DLD1 (cell line): ENCODE results near the gene S100A13.

Experiments used
- in situ Hi-C: cut with HindIII; loops from 2 replicates; pipeline ENCODE4 v1.10.0; 2017; ENCODE audit warnings: low sequenced_read_pairs

S100A13 gene

DNA sequence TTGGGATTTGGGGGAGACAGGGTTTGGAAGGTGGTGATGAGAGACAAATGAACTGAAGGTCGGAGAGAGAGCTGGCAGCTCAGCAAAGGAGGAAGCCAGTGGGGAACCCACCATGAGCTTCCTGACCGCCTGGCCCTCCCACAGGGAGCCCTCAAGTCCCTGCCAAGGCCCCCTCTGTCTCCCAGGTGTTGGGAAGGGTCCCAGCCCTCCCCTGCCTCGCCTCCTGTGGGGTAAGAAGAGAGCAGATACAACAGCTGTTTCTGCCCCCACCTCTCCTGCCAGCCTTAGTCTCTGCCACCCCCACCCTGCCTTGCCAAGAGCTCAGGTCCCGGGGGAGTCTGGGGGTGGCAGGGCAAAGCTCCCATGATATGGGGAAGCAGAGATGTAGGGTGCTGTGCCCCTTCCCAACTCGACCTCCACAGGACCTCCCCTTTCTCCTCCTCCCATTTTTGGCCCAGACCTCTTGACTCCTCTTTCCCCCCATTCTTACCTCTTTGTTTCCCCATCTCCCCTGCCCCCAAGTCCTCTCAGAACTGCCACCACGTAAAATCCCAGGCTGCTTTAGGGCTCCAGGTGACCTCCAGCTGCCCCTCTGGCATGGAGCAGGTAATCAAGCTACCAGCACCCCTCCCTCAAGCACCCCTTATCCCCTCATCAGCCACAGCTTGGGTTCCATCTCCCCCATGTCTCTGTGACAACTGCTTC, 1.5 kb upstream of the S100A13 start:
- in situ Hi-C loops, result no loop called here

DNA sequence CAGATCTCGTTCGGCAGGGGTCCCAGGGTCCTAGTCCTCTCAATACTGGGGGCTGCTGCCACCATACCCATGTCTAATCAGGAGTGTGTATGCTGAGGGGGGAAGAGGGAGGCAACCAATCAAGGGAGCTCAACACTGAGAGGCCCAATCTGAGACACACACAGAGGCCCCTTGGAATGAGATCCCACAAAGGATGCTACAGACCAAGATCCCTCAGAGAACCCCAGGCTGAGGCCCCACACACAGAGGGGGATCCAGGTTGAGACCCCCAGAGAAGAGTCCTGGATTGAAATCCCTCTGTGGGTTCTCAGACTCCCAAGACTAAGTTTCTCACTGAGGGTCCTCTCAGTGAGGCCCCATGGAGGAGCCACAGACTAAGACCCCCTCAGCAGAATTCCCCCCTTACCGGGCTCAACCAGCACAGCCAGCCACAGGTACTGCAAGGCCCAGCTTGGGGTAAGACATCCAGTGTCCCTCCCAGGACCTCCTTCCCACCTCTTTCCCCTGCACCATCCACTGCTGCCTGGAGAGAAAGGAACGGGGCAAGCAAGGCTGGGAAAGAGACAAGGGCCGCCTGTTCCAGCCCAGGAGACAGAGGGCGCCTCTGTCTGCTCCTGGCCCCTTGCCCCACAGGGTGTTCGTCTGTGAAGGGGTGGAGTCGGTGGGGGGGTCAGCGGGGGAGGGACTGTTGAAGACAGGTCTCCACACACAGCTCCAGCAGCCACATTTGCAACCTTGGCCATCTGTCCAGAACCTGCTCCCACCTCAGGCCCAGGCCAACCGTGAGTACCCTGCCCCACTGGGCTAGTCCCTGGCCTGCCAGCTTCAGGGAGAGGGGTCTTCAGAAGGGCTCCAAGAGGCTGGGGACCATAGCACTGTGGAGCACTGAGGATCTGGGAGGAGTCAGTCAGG, 666 bp upstream of the S100A13 start, which contains the start of gene S100A1:
TSS of gene S100A1 (plus strand) at position 720 of the 912 bp plus-strand sequence. CDS start 2,088 bp downstream, outside the sequence.
- in situ Hi-C loops, result no loop called here

DNA sequence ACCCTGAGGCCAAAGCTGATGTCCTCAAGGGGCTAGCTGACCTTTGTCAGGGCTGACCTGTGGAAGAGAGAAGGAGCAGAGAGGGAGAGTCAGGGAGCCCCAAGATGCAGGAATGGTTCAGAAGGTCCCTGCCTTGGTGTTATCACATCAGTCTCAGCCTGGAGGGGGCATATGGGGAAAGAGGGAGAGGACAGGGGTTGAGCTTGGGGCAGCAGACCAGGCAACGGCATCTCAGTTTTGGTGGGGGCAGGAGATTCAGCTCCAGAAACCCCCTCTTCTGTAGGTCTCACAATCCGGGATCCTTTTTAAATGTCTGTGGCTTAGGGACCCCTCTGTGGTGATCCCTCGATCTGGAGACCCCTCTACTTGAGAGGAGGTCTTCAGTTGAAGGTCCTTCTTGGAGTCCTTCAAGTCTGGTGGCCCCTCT, 815 bp downstream of the S100A13 start:
- in situ Hi-C loops, result no loop called here

DNA sequence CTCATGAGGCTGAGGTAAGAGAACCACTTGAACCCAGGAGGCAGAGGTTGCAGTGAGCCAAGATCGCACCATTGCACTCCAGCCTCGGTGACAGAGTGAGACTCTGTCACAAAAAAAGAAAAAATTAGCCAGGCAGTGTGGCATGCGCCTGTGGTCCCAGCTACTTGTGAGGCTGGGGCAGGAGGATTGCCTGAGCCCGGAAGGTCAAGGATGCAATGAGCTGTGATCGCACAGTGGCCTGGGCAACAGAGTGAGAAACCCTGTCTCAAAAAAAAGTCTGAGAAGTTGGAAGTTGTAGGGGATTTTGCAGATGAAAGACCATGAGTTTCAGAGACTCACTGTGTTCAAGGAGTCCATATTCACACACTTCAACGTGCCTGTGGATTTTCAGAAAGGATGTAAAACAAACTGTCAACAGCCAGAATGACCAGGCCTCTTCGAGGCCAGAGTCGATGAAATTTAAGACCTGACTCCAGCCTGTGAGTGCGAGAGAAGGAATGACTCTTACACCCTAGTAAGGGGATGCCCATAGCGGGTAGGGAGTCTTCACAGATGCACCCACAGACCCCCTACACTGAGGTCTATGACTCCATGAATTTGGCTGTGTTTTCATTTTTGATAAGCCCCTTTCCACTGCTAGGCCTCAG, 2.2 kb downstream of the S100A13 start:
- in situ Hi-C loops, result no loop called here

DNA sequence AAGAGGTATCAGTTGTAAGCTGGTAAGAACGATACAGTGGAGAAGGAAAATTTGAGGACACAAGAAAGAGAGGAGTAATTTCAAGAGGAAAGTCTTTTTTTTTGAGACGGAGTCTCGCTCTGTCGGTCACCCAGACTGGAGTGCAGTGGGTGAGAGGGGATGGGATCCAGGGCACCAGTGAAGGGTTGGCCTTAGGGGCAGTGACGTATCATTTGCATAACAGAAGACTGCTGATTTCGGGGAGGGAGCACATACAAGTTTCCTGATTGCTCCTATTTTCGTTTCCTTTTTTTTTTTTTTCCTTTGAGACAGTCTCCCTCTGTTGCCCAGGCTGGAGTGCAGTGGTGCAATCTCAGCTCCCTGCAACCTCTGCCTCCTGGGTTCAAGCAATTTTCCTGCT, 4.2 kb downstream of the S100A13 start:
- in situ Hi-C loops, result no loop called here

DNA sequence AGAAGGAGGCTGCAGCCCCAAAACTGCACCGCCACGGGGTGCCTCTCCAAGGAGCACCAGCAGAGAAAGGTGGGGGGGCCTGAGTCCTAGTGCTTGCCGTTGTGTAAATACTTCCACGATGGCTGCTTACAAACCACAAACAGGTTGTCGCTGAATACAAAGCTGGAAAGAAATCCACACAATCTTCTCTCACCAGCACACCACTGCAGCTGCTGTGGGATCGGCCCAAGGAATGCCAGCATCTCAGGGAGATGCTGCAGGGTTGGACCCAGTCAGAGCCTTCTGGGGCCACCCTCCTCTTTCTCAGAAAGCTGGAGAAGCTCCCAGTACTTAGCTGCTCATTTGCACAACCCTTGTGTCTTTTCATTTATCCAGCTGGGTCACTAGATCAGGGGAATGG, 8.1 kb downstream of the S100A13 start:
- in situ Hi-C loops, result no loop called here

DNA sequence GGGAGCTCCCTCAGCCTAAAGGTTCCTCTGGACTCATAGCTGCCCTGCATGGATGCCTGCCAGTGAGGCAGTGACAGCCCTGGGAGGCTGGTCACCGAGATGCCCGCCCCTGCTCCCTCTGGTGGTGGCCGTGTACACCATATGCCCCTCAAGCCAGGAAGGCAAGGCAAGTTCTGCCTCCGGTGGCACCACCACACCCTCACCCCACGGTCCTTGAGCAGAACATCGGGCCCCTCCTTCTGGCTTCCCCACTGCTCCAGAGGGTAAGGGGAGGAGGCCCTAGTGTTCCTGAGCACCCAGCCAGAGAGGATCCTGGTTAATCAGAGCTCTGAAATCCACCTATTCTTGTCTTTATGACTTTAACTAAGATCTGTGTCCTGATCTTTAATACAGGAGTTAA, 9.6 kb downstream of the S100A13 start:
- in situ Hi-C loops, result no loop called here

DNA sequence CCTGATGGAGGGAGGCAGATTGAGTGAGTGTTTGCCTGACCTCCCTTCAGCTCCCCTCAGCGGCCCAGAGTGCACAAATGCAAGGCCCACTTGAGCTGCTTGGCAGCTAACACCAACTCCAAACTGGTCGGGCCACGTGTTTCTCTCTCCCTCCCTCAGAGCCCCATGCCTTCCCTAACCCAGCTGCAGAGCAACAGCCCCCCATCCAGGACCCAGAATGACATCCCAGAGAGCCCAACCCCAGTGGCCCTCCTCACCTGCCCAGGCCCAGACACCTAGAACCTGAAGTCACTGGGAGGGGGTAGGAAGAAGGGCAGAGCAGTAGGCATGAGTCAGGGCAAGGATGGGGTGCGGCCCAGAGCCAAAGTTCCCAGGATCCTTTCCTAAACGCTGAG, 10.4 kb downstream of the S100A13 start:
- in situ Hi-C loops, result no loop called here

DNA sequence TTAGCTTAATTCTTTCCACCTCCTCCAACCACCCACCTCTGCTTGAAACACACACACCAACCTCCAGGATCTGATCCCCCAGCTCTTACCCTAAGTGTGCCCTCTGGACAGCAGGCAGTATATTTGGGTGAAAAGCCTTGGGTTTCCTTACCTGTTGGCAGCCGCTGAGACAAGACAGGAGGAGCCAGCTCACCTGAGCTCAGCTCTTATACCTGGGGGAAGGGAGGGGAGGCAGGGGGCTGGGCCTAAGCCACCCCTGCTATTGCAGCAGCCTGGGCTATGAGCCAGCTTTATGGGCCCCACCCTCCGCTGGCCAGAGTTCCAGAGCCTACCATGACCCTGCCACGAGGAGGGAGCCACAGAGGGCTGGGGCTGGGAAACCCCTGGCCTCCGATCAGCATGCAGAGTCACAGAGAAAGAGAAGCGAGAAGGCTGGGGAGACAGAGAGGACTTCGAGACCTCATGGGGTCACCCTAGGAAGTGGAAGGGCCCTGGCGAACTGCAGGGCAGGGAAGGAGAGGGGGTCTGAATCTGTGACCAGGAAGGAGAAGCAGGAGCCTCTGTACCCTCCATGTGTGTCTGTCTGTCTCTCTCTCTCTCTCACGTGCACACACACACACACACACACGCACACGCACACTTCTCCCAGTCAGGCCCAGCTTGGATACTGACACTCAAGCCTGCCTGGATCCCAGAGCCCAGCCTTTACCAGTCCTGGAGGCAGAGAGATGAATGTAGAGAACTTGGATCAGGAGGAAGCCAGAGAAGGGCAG, 11.0 kb downstream of the S100A13 start, which contains the start of gene S100A14:
TSS of gene S100A14 (minus strand) at position 182 of the 773 bp plus-strand sequence. CDS start 467 bp downstream, outside the sequence.
- in situ Hi-C loops, result no loop called here

DNA sequence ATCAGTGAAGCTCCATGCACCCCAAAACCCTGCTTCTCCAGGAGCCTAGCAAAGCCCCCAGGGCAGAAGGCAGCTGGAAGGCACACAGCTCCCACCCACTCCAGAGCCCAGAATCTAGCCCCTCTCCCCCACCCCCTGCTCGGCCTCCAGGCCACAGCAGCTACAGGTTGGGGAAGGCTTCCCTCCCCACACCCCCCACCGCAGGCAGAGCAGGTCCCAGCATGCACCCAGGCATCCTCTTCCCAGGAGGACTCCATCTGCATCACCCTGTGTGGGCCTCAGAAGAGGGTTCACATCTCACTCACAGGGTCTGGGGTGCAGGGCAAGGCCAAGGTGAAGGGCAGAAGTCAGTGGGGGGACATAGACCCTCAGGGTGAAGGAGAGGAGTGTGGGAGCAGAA, 11.9 kb downstream of the S100A13 start:
- in situ Hi-C loops, result no loop called here

DNA sequence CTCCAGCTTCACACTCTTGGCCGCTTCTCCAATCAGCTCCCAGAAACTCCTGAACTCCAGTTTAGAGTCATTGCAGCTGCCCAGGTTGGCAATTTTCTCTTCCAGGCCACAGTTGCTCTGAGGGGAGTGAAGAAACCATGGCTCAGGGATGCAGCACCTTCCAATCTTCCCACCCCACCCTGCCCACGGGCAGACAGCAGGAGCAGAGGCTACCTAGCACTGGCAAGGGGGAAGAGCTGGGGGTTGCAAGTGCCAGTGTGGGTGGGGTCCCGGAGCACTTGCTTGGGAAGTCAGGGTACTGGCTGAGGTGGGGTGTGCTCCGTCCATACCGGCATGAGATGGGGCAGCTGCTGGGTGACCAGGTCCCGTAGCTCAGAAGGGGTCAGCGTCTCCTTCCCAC, 12.4 kb downstream of the S100A13 start:
- in situ Hi-C loops, result no loop called here

DNA sequence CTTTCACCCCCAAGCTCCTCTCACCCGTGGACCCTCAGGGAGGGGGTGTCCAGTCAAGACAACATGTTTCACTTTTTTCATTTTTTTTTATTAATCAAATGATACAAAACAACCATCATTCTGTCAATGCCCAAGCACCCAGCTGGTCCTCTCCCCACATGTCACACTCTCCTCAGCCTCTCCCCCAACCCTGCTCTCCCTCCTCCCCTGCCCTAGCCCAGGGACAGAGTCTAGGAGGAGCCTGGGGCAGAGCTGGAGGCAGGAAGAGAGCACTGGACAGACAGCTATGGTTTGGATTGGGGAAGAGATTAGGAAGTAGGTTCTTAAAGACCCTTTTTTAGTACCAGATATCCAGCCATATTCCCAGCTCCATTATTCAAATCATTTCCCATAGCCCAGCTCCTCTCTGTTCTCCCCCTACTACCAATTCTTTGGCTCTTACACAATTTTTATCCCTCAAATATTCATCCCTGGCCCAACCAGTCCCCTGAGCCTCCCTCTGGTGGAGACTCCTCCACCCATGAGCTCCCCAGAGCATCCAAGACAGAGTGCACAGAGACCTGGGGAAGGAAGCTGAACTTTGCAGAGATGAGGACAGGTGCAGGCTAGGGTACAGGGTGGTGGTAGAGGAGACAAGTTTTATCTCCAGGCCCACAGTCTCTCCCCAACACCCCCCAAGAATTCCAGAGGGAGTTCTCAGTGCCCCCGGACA, 13.0 kb downstream of the S100A13 start:
- in situ Hi-C loops, result no loop called here

DNA sequence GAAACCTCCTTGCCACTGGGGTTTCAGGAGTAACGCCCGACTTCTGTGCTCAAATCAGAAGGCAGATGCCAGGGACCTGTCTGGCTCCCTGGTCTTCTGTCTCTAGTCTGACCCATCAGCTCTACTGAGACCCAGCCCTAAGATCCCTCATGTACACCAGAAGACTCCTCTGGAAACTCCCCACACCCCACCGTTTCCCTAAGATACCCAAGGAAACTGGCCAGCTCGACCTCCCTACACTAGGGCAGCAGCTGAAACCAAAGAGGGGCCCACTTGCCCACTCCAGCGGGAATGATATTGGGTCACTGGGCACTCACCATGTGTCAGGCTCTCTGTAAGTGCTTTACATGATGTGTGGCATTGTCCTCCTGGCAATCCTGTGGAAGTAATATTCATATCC, 13.9 kb downstream of the S100A13 start:
- in situ Hi-C loops, result no loop called here

DNA sequence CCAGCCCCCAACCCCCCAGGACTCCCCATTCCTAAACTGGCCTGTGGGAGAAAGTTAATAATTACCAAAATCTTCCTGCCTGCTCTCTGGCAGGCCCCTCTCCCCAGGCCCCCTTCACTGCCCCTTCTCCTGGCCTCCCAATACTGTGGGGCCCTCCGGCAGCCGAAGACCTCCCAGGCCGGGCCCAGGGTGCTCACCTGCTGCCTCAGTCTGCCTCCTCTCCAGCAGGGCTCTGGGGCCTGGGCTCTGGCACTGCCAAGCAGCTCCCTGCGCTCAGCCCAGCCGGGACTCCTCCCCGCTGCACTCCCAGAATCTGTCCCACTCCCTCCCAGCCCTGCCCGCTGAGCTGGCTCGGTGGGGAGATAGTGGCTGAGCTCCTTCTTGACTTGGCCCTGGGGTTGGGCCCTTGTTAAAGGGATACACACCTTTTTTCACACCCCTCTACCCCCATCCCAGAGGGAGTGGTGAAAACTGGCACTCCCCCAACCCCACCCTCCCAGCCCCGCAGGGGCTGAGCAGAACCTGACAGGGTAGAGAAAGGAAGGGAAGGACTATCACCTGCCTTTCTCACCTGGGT, 14.5 kb downstream of the S100A13 start, which contains the start of gene S100A16:
TSS of gene S100A16 (minus strand) at position 383 of the 577 bp plus-strand sequence. CDS start 4,986 bp downstream, outside the sequence.
- in situ Hi-C loops, result no loop called here

DNA sequence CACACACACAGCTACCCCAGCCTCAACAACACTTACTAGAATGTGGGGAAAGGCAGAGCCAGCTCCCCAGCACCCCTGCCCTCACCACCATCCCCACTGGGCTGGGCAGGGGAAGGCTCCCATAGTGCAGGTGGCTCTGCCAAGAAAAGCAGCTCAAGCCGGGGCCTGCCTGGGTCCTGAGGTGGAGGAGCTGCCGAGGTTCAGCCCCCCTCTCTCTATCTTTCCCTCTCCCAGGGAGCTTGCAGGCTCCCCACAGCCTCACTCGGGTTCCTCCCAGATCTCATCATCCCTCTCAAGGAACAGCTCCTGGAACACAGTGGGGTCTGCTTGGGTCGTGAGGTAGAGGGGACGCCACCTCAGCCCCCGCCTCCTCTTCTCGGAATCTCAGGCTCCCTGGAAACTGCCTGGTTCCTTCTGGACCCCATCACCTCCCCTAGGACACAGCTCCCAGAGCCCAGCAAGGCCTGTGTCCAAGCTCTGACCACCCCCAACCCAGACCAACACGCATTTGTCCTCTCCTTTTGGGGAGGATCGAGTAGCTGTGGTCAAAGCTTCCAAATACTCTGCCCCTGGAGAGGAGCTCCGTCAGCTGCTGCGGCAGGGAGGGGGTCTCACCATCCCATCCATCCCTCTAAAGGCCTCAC, 15.1 kb downstream of the S100A13 start:
- in situ Hi-C loops, result no loop called here

DNA sequence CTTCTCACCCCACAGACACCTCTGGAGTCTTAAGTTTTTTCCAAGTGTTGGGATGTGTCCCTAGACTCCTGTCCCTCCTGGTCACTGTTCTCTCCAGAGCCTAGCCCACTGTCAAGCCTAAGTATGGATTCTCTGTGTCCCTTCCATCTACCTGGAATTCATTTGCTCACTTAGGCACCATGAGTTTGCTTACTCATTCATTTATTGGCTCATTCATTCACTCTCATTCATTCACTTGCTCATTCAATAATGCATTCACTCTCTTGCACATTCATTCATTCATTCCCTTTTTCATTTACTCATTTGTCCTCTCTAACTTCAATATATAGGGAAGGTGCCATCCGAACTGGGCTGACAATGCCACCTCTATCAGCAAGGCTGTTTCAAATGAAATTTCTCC, 15.9 kb downstream of the S100A13 start:
- in situ Hi-C loops, result no loop called here

DNA sequence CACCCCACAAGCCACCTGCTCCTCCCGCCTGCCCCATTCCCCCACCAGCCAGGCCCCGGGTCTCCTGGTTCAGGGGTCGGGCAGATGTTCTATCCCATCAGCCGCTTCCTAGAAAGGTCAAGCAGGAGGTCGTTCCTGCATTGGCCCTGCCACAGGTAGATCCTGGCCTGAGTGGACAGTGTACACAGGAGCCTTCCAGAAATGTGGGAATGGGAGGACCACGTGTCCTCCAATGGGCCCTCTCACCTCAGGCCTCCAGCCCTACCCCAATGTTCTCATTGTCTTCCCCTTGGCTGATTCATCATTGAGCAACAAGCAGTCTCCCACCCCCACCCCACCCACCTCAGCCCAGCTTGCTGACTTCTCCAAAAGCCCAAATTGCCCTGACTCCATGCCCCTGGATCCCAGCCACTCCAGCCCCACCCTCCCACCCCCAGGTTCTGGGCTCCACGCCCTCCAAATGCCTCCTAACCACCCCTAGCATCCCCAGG, 16.4 kb downstream of the S100A13 start:
- in situ Hi-C loops, result no loop called here

DNA sequence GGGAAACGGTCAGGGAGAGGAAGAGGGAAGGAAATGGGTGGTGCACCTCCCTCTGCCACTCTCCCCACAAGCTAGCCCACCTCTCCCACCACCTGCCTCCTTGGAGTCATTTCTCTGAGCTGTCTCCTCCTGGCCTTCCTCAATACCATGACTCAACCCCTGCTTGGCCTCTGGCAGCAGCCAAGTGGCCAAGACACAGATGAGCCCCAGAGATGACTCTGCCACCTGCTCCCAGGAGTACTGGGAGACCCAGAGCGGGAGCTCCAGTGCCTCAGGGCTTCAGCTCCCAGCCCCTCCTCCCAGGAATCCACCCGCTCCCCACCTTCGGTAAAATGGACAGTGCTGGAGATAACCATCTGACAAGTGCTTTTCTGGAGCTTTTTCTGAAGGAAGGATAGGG, 17.0 kb downstream of the S100A13 start:
- in situ Hi-C loops, result no loop called here

DNA sequence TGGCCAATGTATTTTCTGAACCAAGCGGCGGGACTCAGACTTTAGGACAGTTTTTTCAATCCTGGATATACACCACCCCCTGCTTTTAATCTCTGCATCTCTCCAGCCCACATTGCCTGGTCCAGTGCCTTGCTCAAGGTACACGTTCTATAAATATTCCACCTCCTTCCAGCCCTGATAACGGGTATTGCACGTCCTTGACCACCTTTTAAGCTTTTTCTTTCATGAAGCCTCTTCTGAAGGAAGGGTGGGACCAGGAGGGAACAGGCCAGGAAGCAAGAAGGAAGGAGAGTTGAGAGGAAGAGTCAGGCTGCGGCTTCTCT, 17.8 kb downstream of the S100A13 start:
- in situ Hi-C loops, result no loop called here
